ENCODE results near the gene LINGO3.

LINGO3 gene

GRCh38 chr19:2326699-2327360 lies 18.9 kb upstream of the LINGO3 start:
- peak overlapping the region in 1 of 2 donors; percentile 86 for H3K9ac ChIP-seq (ENCODE audit: low read depth in 1 of 2, low read length in 2 of 2)
- H3K27ac ChIP-seq (ENCODE audit: low read depth, low read length) = no peak overlapping the region
- H3K27me3 ChIP-seq (ENCODE audit: control insufficient read depth in 1 of 2, insufficient read depth in 2 of 2, low read length in 2 of 2) = no peaks in the 10 kb centered on the region
- peak overlapping the region in 1 of 2 donors; percentile 91 for H3K4me3 ChIP-seq (ENCODE audit: low read depth in 1 of 2, low read length in 2 of 2)
- peaks cover 19 to 43% of the 10 kb centered on the region in 2 donors for H3K4me1 ChIP-seq (ENCODE audit: control insufficient read depth in 1 of 2, insufficient read depth in 2 of 2, low read length in 2 of 2)
- H3K9me3 ChIP-seq (ENCODE audit: control insufficient read depth in 1 of 2, low read length in 2 of 2) = no peaks in the 10 kb centered on the region
- H3K36me3 ChIP-seq (ENCODE audit: control insufficient read depth in 1 of 2, insufficient read depth in 2 of 2, low read length in 2 of 2) = peaks cover 0 to 32% of the 10 kb centered on the region in 2 donors

- Histone ChIP-seq H3K9ac (ENCODE audit: low read depth in 1 of 2, low read length in 2 of 2) (no peak overlapping the region), H3K4me1 (ENCODE audit: control insufficient read depth in 1 of 2, insufficient read depth in 2 of 2, low read length in 2 of 2) (peaks cover 9 to 30% of the 10 kb centered on the region in 2 donors), H3K9me3 (ENCODE audit: control insufficient read depth in 1 of 2, low read length in 2 of 2) (no peaks in the 10 kb centered on the region), H3K27me3 (ENCODE audit: control insufficient read depth in 1 of 2, insufficient read depth in 2 of 2, low read length in 2 of 2) (no peaks in the 10 kb centered on the region), H3K36me3 (ENCODE audit: control insufficient read depth in 1 of 2, insufficient read depth in 2 of 2, low read length in 2 of 2) (peaks cover 0 to 36% of the 10 kb centered on the region in 2 donors), H3K27ac (ENCODE audit: low read depth, low read length) (no peak overlapping the region), H3K4me3 (ENCODE audit: low read depth in 1 of 2, low read length in 2 of 2) (no peak overlapping the region)
These were observed 17.5 kb upstream of the LINGO3 start for GRCh38 chr19:2325281-2326046.

GRCh38 chr19:2324220-2324948 lies 16.4 kb upstream of the LINGO3 start:
- Histone ChIP-seq H3K27ac (ENCODE audit: low read depth, low read length) (no peak overlapping the region), H3K9ac (ENCODE audit: low read depth in 1 of 2, low read length in 2 of 2) (no peak overlapping the region), H3K4me3 (ENCODE audit: low read depth in 1 of 2, low read length in 2 of 2) (no peak overlapping the region), H3K36me3 (ENCODE audit: control insufficient read depth in 1 of 2, insufficient read depth in 2 of 2, low read length in 2 of 2) (peaks cover 0 to 36% of the 10 kb centered on the region in 2 donors), H3K9me3 (ENCODE audit: control insufficient read depth in 1 of 2, low read length in 2 of 2) (no peaks in the 10 kb centered on the region), H3K4me1 (ENCODE audit: control insufficient read depth in 1 of 2, insufficient read depth in 2 of 2, low read length in 2 of 2) (peaks cover 5 to 21% of the 10 kb centered on the region in 2 donors), H3K27me3 (ENCODE audit: control insufficient read depth in 1 of 2, insufficient read depth in 2 of 2, low read length in 2 of 2) (no peaks in the 10 kb centered on the region)

- H3K4me1 ChIP-seq (ENCODE audit: control insufficient read depth in 1 of 2, insufficient read depth in 2 of 2, low read length in 2 of 2) = peaks cover 4 to 16% of the 10 kb centered on the region in 2 donors
- peaks cover 0 to 36% of the 10 kb centered on the region in 2 donors for H3K36me3 ChIP-seq (ENCODE audit: control insufficient read depth in 1 of 2, insufficient read depth in 2 of 2, low read length in 2 of 2)
- H3K9ac ChIP-seq (ENCODE audit: low read depth in 1 of 2, low read length in 2 of 2) = no peak overlapping the region
- no peak overlapping the region for H3K27ac ChIP-seq (ENCODE audit: low read depth, low read length)
- no peak overlapping the region for H3K4me3 ChIP-seq (ENCODE audit: low read depth in 1 of 2, low read length in 2 of 2)
- H3K9me3 ChIP-seq (ENCODE audit: control insufficient read depth in 1 of 2, low read length in 2 of 2) = no peaks in the 10 kb centered on the region
- no peaks in the 10 kb centered on the region for H3K27me3 ChIP-seq (ENCODE audit: control insufficient read depth in 1 of 2, insufficient read depth in 2 of 2, low read length in 2 of 2)
These were observed 15.8 kb upstream of the LINGO3 start for GRCh38 chr19:2323707-2324106.

DNA sequence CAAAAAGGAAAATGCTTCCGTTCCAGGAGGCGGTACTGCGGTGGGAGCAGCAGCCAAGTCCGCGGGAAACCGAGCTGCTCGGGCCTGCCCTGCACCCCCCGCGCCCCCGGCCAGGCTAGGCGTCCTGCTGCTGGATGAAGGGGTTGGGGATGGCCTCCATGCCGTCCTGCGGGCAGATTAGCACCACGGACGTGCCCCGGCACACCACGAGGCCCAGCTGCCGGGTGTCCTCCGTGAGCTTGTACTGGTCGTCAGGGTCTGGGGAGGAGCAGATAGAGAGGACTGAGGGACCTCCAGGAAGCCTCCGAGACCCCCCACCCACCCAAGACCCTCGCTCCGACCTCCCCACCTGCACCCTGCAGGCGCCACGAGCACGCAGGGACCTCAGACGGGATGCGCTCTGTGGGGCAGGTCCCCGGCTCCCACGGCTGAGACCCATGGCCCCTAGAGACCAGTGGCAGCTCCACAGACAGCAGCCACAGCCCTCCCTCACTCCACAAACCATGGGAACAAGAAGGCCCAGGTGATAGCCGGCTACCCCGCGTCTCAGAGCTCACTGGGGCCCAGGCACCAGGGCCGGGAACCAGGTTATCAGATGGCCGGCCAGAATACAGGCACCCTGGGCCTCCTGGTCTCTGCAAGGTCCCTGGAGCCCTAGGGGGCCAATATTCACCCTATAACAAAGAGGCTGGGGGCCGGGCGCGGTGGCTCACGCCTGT lies 13.8 kb upstream of the LINGO3 start:
- Histone ChIP-seq H3K9ac (ENCODE audit: low read depth in 1 of 2, low read length in 2 of 2) (no peak overlapping the region), H3K9me3 (ENCODE audit: control insufficient read depth in 1 of 2, low read length in 2 of 2) (no peaks in the 10 kb centered on the region), H3K36me3 (ENCODE audit: control insufficient read depth in 1 of 2, insufficient read depth in 2 of 2, low read length in 2 of 2) (peaks cover 0 to 36% of the 10 kb centered on the region in 2 donors), H3K27ac (ENCODE audit: low read depth, low read length) (no peak overlapping the region), H3K27me3 (ENCODE audit: control insufficient read depth in 1 of 2, insufficient read depth in 2 of 2, low read length in 2 of 2) (no peaks in the 10 kb centered on the region), H3K4me1 (ENCODE audit: control insufficient read depth in 1 of 2, insufficient read depth in 2 of 2, low read length in 2 of 2) (peaks cover 0 to 5% of the 10 kb centered on the region in 2 donors), H3K4me3 (ENCODE audit: low read depth in 1 of 2, low read length in 2 of 2) (no peak overlapping the region)

GRCh38 chr19:2320939-2321338 lies 13.0 kb upstream of the LINGO3 start:
- H3K4me3 ChIP-seq (ENCODE audit: low read depth in 1 of 2, low read length in 2 of 2) = no peak overlapping the region
- no peak overlapping the region for H3K27ac ChIP-seq (ENCODE audit: low read depth, low read length)
- peaks cover 0 to 4% of the 10 kb centered on the region in 2 donors for H3K4me1 ChIP-seq (ENCODE audit: control insufficient read depth in 1 of 2, insufficient read depth in 2 of 2, low read length in 2 of 2)
- H3K9ac ChIP-seq (ENCODE audit: low read depth in 1 of 2, low read length in 2 of 2) = no peak overlapping the region
- H3K36me3 ChIP-seq (ENCODE audit: control insufficient read depth in 1 of 2, insufficient read depth in 2 of 2, low read length in 2 of 2) = peaks cover 0 to 34% of the 10 kb centered on the region in 2 donors
- H3K27me3 ChIP-seq (ENCODE audit: control insufficient read depth in 1 of 2, insufficient read depth in 2 of 2, low read length in 2 of 2) = no peaks in the 10 kb centered on the region
- H3K9me3 ChIP-seq (ENCODE audit: control insufficient read depth in 1 of 2, low read length in 2 of 2) = no peaks in the 10 kb centered on the region

- no peak overlapping the region for H3K9ac ChIP-seq (ENCODE audit: low read depth in 1 of 2, low read length in 2 of 2)
- H3K4me3 ChIP-seq (ENCODE audit: low read depth in 1 of 2, low read length in 2 of 2) = no peak overlapping the region
- H3K4me1 ChIP-seq (ENCODE audit: control insufficient read depth in 1 of 2, insufficient read depth in 2 of 2, low read length in 2 of 2) = no peaks in the 10 kb centered on the region
These were observed 12.1 kb upstream of the LINGO3 start for GRCh38 chr19:2320049-2320448.

DNA sequence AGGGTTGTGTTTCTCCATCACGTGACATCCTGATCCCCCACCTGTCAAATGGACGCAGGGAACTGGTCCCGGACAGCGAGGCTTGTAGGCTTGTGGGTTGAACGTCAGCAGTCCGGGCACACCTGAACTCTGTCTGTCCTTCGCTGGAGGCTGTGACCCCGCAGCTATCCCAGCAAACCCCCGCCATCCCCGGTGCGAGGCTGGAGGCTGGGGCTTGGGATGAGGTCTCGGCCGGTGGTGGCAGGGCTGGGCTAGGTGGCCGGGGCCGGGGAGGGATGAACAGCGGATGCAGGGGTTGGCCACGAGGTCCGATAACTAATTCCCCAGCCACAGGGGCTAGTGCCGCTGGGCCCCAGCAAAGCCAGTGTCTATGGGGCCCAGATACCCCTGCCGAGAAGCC lies 11.6 kb upstream of the LINGO3 start:
- H3K4me1 ChIP-seq (ENCODE audit: control insufficient read depth in 1 of 2, insufficient read depth in 2 of 2, low read length in 2 of 2) = no peaks in the 10 kb centered on the region
- H3K4me3 ChIP-seq (ENCODE audit: low read depth in 1 of 2, low read length in 2 of 2) = no peak overlapping the region
- H3K27ac ChIP-seq (ENCODE audit: low read depth, low read length) = no peak overlapping the region
- H3K9ac ChIP-seq (ENCODE audit: low read depth in 1 of 2, low read length in 2 of 2) = no peak overlapping the region
- H3K27me3 ChIP-seq (ENCODE audit: control insufficient read depth in 1 of 2, insufficient read depth in 2 of 2, low read length in 2 of 2) = no peaks in the 10 kb centered on the region
- peaks cover 0 to 3% of the 10 kb centered on the region in 2 donors for H3K9me3 ChIP-seq (ENCODE audit: control insufficient read depth in 1 of 2, low read length in 2 of 2)
- peaks cover 0 to 20% of the 10 kb centered on the region in 2 donors for H3K36me3 ChIP-seq (ENCODE audit: control insufficient read depth in 1 of 2, insufficient read depth in 2 of 2, low read length in 2 of 2)

More at GRCh38 chr19:2320049-2320448, 12.1 kb upstream of the LINGO3 start:
- Histone ChIP-seq H3K36me3 (ENCODE audit: control insufficient read depth in 1 of 2, insufficient read depth in 2 of 2, low read length in 2 of 2) (peaks cover 0 to 25% of the 10 kb centered on the region in 2 donors), H3K27ac (ENCODE audit: low read depth, low read length) (no peak overlapping the region), H3K27me3 (ENCODE audit: control insufficient read depth in 1 of 2, insufficient read depth in 2 of 2, low read length in 2 of 2) (no peaks in the 10 kb centered on the region), H3K9me3 (ENCODE audit: control insufficient read depth in 1 of 2, low read length in 2 of 2) (no peaks in the 10 kb centered on the region)

DNA sequence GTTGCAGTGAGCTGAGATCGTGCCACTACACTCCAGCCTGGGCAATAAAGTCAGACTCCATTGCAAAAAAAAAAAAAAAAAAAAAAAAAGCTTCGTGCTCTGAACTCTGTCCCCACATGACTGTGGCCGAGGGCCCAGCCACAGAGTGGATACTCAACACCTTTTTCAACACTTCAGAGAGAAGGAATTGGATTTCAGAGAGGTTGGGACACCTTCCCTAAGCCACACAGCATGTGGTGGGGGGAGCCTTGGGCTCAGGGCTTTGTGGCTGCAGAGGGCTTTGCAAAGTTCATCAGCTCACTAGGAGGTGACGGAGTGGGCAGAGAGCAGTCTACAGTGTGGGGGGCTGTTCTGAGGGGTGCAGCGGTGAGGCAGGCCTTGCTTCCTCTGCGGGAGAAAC lies 11.0 kb upstream of the LINGO3 start:
- no peak overlapping the region for H3K9ac ChIP-seq (ENCODE audit: low read depth in 1 of 2, low read length in 2 of 2)
- H3K9me3 ChIP-seq (ENCODE audit: control insufficient read depth in 1 of 2, low read length in 2 of 2) = peaks cover 0 to 3% of the 10 kb centered on the region in 2 donors
- H3K27ac ChIP-seq (ENCODE audit: low read depth, low read length) = no peak overlapping the region
- H3K27me3 ChIP-seq (ENCODE audit: control insufficient read depth in 1 of 2, insufficient read depth in 2 of 2, low read length in 2 of 2) = no peaks in the 10 kb centered on the region
- peaks cover 0 to 14% of the 10 kb centered on the region in 2 donors for H3K36me3 ChIP-seq (ENCODE audit: control insufficient read depth in 1 of 2, insufficient read depth in 2 of 2, low read length in 2 of 2)
- H3K4me3 ChIP-seq (ENCODE audit: low read depth in 1 of 2, low read length in 2 of 2) = no peak overlapping the region
- H3K4me1 ChIP-seq (ENCODE audit: control insufficient read depth in 1 of 2, insufficient read depth in 2 of 2, low read length in 2 of 2) = no peaks in the 10 kb centered on the region

Measured in duodenal mucosa (tissue), 2 donors.